CD4-positive, alpha-beta T cell treated with Interleukin-1 beta for 1 hour (primary cell): ENCODE measurements around the gene TMEM270.
"Not testable (repeated sequence)": the region's sequence is repeated elsewhere in the genome, so short reads cannot be mapped to it uniquely, and the experiment has no call there.

ENCODE experiments used
- DNase-seq, 2 donors: peaks; one replicate each; pipeline ENCODE4 v3.0.0-alpha.2; 2020 to 2022

TMEM270 gene

DNA sequence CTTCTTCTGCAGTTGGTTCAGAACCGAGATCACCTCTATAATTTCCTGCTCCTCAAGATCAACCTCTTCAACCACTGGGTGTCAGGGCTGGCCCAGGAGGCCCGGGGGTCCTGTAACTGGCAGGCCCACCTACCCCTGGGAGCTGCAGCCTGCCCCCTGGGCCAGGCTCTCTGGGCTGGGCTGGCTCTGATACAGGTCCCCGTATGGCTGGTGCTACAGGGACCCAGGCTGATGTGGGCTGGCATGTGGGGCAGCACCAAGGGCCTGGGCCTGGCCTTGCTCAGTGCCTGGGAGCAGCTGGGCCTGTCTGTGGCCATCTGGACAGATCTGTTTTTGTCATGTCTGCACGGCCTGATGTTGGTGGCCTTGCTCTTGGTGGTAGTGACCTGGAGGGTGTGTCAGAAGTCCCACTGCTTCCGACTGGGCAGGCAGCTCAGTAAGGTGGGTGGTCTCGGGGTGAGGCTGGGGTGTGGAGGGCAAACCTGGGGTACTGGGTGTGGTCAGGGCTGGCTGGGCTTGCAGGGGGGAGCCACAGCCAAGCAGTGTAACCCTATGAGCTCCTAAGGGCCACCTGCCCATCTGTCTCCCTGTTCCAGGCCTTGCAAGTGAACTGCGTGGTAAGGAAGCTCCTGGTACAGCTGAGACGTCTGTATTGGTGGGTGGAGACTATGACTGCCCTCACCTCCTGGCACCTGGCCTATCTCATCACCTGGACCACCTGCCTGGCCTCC lies 4.2 kb downstream of the TMEM270 start:
- no peak for DNase-seq

DNA sequence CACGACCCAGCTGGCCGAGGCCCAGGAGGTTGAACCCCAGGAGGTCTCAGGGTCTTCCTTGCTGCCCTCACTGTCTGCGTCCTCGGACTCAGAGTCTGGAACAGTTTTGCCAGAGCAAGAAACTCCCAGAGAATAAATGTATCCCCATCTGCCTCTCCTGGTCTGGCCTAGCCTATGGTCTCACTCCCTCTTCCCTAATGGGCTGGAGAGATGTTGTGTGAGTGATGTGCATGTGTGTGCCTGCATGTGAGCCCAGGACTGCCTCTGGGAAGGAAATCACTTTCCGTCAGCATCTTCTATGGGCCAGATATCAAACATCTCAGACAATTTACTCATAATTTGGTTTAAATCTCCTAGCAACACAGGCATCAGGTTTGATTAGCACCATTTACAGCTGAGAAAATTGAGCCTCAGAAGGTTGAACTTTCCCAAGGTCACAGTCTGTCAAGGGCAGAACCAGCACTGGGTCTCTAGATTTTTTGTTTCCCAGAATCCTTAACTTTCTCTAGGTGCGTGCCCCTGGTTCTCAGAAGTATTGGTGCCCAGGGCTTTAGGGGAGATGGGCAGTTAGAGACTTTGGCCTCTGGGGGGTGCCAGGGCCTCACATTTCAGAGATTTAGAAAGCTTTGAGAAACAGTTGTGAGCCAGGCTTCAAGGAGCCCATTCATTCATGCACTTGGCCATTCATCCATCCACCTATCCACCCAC lies 4.9 kb downstream of the TMEM270 start:
- DNase-seq: no peak

DNA sequence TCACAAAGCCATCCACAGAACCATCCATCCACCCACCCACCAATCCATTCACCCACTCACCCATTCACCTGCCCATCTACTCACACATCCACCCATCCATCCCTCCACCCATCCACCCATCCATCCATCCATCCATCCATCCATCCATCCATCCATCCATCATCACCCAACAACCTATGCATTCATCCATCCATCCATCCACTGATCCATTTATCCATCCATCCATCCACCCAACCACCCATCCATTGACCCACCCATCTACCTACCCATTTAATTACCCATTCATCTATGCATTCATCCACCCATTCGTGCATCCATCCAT lies 5.4 kb downstream of the TMEM270 start:
- DNase-seq: no peak

- DNase-seq: no peak
These were observed 8.2 kb downstream of the TMEM270 start for GRCh38 chr7:73869011-73869798.

DNA sequence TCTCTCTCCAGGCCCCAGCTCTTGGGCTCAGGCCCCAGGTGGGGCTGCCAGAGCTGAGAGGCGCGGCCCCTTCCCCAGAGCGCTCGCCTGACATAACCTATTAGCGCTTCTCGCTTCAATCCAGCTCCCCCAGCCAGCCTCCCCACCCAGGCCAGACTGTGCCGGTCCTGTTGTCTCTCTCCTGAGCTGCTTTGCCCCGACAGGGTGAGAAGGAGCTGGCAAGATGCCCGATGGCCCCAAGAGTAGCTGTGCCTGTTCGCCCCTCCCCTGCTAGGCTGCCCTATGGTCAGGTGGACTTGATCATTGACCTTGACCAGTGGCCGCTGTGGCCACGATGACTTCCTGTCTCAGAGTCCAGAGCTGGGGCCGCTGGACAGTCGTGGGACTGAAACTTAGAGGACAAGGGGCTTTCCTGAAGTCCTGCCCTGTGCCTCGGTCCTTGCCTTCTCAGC lies 9.1 kb downstream of the TMEM270 start:
- DNase-seq: no peak

- DNase-seq: no peak
These were observed 10.4 kb downstream of the TMEM270 start for GRCh38 chr7:73871163-73872011.

GRCh38 chr7:73872056-73872908 lies 11.3 kb downstream of the TMEM270 start:
- no peak for DNase-seq

DNA sequence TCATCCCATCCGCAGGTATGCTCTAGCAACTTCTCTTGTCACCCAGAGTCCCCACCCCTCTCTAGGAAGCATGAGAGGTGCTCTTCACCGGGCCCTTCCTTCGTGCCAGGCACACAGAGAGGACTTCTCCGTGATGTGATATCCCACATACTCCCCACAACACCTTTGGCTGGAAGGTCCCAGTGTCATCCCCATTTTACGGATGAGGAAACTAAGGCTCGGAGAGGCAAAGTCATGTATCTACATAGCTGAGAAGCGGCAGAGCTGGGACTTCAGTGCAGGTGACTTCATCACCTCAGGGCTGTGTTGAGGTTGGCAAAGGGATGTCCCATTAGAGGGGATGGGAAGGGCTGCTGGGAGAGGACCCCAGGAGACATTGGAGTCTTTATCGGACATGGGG lies 15.4 kb downstream of the TMEM270 start:
- DNase-seq: no peak

DNA sequence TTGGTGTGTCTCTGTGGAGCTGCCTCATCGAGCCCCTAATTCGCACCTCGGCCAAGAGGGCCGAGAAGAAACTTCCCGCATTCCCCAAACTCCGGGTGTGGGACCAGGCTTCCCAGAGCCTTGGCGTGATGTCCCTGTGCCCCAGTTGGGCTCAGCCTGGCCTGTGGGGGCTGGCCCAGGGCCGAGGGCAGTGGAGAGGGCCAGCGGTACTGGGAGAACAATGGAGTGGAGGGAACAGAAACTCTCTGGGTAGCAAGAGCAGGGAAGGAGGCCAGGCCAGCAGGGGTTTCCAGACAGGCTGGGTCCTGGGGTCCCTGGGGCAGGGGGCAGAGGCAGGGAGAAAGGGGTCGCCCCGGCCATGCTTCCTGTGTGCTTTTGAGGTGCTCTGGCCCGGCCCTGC lies 16.0 kb downstream of the TMEM270 start:
- no peak for DNase-seq

DNA sequence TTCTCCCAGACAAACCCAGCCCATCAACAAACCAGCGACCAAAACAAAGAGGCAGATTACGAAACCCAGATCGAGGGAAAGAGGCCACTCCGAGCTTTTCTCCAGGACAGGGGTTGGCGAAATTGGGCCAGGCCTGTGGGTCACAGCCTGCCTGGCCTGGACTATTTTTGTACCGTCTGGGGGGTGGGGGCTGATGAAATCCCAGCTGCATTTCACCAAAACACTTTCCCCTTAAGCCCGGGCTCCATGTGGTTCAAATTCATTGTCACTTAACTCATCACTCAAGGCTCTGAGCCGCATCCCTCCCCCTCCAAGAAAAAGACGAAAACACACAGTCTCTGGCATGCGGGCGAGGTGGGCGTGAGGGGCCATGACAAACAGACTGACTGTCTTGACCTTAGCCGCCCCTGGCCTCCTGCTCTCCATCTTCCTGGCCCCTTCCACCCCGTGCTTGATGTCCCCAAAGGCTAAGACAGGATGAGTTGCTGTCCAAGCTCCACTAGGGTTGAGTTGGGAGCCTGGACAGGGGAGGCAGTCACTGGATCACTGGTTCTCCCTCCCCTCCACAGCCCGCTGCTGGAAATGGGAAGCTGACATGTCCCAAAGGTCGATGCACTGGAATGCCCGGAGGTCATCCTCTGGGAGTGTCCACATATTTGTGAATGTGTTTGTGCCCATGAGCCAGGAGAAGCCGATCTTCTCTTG lies 19.2 kb downstream of the TMEM270 start:
- no peak for DNase-seq

- no peak for DNase-seq
These were observed 19.9 kb downstream of the TMEM270 start for GRCh38 chr7:73880755-73881328.

- DNase-seq: no peak
These were observed 20.5 kb downstream of the TMEM270 start for GRCh38 chr7:73881352-73882046.

DNA sequence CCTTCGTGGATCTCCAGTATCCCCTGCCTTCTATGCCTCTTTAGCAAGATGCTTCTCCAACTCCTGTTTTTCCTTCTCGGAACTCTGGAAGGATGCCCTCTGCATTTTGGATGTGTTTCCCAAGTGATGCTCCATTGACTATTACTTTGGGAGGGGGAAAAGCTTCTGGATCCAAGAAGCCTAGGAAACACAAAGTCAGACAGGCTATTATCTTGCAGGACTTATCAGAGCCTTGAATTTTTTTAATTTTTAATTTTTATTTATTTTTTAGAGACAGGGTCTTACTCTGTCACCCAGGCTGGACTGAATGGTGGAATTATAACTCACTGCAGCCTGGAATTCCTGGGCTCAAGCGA lies 21.1 kb downstream of the TMEM270 start:
- no peak for DNase-seq

GRCh38 chr7:73884867-73885422 lies 24.0 kb downstream of the TMEM270 start:
- not testable (repeated sequence) for DNase-seq

DNA sequence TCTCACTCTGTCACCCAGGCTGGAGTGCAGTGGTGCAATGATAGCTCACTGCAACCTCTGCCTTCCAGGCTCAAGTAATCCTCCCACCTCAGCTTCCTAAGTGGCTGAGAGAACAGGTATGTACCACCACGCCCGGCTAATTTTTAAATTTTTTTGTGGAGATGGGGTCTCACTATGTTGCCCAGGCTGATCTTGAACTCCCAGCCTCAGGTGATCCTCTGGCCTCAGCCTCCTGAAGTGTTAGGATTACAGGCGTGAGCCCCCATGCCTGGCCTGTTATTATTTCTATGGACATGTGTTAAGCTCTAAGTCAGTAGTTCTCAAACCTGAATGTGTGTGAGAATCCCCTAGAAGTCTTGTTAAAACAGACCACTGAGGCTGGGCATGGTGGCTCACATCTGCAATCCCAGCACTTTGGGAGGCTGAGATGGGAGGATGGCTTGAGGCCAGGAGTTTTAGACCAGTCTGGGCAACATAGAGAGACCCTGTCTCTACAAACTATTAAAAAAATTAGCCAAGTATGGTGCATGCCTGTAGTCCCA lies 24.5 kb downstream of the TMEM270 start:
- DNase-seq: no peak

GRCh38 chr7:73885975-73886798 lies 25.2 kb downstream of the TMEM270 start:
- DNase-seq: no peak

GRCh38 chr7:73887762-73888161 lies 26.8 kb downstream of the TMEM270 start:
- DNase-seq: no peak

DNA sequence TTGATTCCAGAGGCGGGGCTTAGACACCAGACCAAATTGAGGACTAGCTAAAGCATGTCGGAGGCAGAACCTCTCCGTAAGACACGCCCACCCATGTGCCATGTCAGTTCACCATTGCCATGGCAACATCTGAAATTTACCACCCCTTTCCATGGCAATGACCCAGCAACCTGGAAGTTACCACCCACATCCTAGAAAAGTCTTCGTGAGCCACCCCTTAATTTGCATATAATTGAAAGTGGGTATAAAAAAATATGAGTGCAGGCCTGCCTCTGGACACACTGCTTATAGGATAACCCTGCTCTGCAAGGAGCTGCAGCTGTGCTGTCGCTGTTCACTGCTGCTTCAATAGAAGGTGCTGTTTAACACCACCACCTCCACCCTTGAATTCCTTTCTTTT lies 28.0 kb downstream of the TMEM270 start:
- DNase-seq: no peak
